ENCODE data around the gene FADD.

The FADD gene

GRCh38 chr11:70158201-70158600 is 44.9 kb upstream of the FADD start:
- no peak for DNase-seq (ENCODE audit: low spot score)
- Histone ChIP-seq H3K4me1 (ENCODE audit: control insufficient read depth in 2 of 2, insufficient read depth in 1 of 2, low read depth in 1 of 2, low read length in 2 of 2) (peaks cover 0 to 6% of the 10 kb centered on the region in 2 donors), H2BK12ac (ENCODE audit: low read length) (no peak overlapping the region), H4K8ac (ENCODE audit: low read depth, low read length) (no peak overlapping the region), H3K18ac (ENCODE audit: low read length) (peak overlapping the region; percentile 5), H3K27ac (replicated peaks; ENCODE audit: low read length) (no peak overlapping the region), H3K4me3 (ENCODE audit: low read length in 2 of 2) (no peak overlapping the region), H3K9me3 (replicated peaks in 1 of 2; ENCODE audit: control insufficient read depth in 2 of 2, insufficient read depth in 1 of 2, low read depth in 1 of 2, low read length in 2 of 2) (no peaks in the 10 kb centered on the region), H3K9ac (ENCODE audit: low read depth, low read length, poor library complexity) (no peak overlapping the region), H4K91ac (ENCODE audit: low read depth, low read length, poor library complexity) (no peak overlapping the region), H3K79me1 (ENCODE audit: low read depth, low read length) (no peaks in the 10 kb centered on the region), H2AK5ac (ENCODE audit: low read depth, low read length) (peak overlapping the region; percentile 34), H3K14ac (ENCODE audit: low read length) (peak overlapping the region; percentile 75), H2BK120ac (ENCODE audit: low read depth, low read length) (no peak overlapping the region), H3K36me3 (replicated peaks in 1 of 2; ENCODE audit: control insufficient read depth in 2 of 2, insufficient read depth in 2 of 2, low read length in 2 of 2) (no peaks in the 10 kb centered on the region), H3K27me3 (ENCODE audit: control insufficient read depth in 3 of 3, insufficient read depth in 3 of 3, low read depth in 1 of 3, low read length in 3 of 3) (peaks cover 0 to 26% (median 0%) of the 10 kb centered on the region in 3 experiments), H3K4ac (ENCODE audit: low read length) (no peak overlapping the region), H3K4me2 (ENCODE audit: insufficient read depth, low read length, poor library complexity, severe bottlenecking) (no peak overlapping the region), H2AFZ (ENCODE audit: low read length) (no peak overlapping the region), H2BK5ac (ENCODE audit: low read length) (no peak overlapping the region), H2BK15ac (ENCODE audit: low read length) (peak overlapping the region; percentile 2), H3K23ac (ENCODE audit: low read depth, low read length, poor library complexity) (no peak overlapping the region)
- no CpG with 5 or more reads among the region's 8 CpGs for WGBS, 2 donors (ENCODE audit: extremely low coverage in 2 of 2, insufficient read length in 2 of 2, insufficient replicate concordance in 1 of 2)

- H3K27ac ChIP-seq (replicated peaks; ENCODE audit: low read length): no peak overlapping the region
- H3K9me3 ChIP-seq (replicated peaks in 1 of 2; ENCODE audit: control insufficient read depth in 2 of 2, insufficient read depth in 1 of 2, low read depth in 1 of 2, low read length in 2 of 2): no peaks in the 10 kb centered on the region
These were observed 44.2 kb upstream of the FADD start for GRCh38 chr11:70158757-70159389.

DNA sequence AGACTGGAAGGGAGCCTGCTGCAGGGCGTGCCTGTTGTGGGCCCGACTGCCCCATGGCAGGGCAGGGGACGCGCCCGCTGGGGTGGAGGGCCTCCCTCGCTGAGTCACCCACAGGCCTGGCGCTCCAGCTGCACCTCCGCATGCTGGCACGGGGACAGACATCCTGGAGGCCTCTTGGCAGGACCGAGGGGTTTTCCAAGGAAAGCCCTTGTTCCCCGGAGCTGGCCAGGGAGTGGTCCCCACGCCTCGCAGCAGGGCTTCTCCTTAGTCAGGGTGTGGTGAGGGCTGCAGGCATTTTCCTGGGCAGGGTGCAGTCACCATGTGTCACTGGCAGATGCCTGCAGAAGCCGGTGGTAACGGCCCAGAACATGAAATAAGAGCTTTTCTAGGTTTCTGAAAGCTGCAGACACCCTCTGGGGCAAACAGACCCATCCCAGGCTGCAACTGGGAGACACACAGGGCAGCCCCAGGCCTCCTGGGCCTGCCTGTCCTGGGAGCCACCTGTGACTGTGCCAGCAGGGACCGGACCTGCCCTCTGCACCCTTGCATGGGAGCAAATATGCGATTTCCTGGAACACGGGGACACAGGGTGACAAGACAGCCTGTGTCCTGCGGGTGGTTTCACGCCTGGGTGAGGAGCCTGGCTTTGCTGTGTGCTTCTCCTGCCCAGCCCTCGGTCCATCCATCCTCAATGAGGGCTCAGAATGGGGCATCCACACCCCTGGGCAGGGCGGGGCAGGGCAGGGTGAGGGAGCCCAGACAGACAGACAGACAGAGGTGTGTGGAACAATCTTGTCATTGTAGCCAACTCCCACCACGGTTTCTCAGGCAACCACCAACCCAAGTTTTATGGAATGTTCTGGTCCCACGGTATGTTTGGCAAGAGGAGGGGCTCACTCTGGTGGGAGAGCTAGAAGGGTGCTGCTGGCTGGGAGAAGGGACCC is 43.2 kb upstream of the FADD start:
- Histone ChIP-seq H3K4ac (ENCODE audit: low read length) (no peak overlapping the region), H2BK5ac (ENCODE audit: low read length) (no peak overlapping the region), H3K27ac (replicated peaks; ENCODE audit: low read length) (no peak overlapping the region), H3K36me3 (replicated peaks in 1 of 2; ENCODE audit: control insufficient read depth in 2 of 2, insufficient read depth in 2 of 2, low read length in 2 of 2) (no peaks in the 10 kb centered on the region), H3K4me1 (ENCODE audit: control insufficient read depth in 2 of 2, insufficient read depth in 1 of 2, low read depth in 1 of 2, low read length in 2 of 2) (peaks cover 0 to 6% of the 10 kb centered on the region in 2 donors), H3K4me2 (ENCODE audit: insufficient read depth, low read length, poor library complexity, severe bottlenecking) (no peak overlapping the region), H2BK15ac (ENCODE audit: low read length) (no peak overlapping the region), H3K14ac (ENCODE audit: low read length) (peak overlapping the region; percentile 48), H3K23ac (ENCODE audit: low read depth, low read length, poor library complexity) (peak overlapping the region; percentile 21), H4K91ac (ENCODE audit: low read depth, low read length, poor library complexity) (no peak overlapping the region), H3K18ac (ENCODE audit: low read length) (peak overlapping the region; percentile 62), H2BK12ac (ENCODE audit: low read length) (peak overlapping the region; percentile 43), H3K9ac (ENCODE audit: low read depth, low read length, poor library complexity) (no peak overlapping the region), H3K4me3 (ENCODE audit: low read length in 2 of 2) (no peak overlapping the region), H2BK120ac (ENCODE audit: low read depth, low read length) (no peak overlapping the region), H2AFZ (ENCODE audit: low read length) (no peak overlapping the region), H3K79me1 (ENCODE audit: low read depth, low read length) (no peaks in the 10 kb centered on the region), H3K9me3 (replicated peaks in 1 of 2; ENCODE audit: control insufficient read depth in 2 of 2, insufficient read depth in 1 of 2, low read depth in 1 of 2, low read length in 2 of 2) (no peaks in the 10 kb centered on the region), H4K8ac (ENCODE audit: low read depth, low read length) (no peak overlapping the region), H3K27me3 (ENCODE audit: control insufficient read depth in 3 of 3, insufficient read depth in 3 of 3, low read depth in 1 of 3, low read length in 3 of 3) (peaks cover 0 to 27% (median 0%) of the 10 kb centered on the region in 3 experiments), H2AK5ac (ENCODE audit: low read depth, low read length) (peak overlapping the region; percentile 73)
- no peak for DNase-seq (ENCODE audit: low spot score)
- WGBS, 2 donors (ENCODE audit: extremely low coverage in 2 of 2, insufficient read length in 2 of 2, insufficient replicate concordance in 1 of 2): no CpG with 5 or more reads among the region's 24 CpGs

More at GRCh38 chr11:70158757-70159389, 44.2 kb upstream of the FADD start:
- Histone ChIP-seq H3K18ac (ENCODE audit: low read length) (peak overlapping the region; percentile 36), H2BK15ac (ENCODE audit: low read length) (peak overlapping the region; percentile 2), H3K79me1 (ENCODE audit: low read depth, low read length) (no peaks in the 10 kb centered on the region), H3K4me3 (ENCODE audit: low read length in 2 of 2) (no peak overlapping the region), H3K4me1 (ENCODE audit: control insufficient read depth in 2 of 2, insufficient read depth in 1 of 2, low read depth in 1 of 2, low read length in 2 of 2) (peaks cover 0 to 6% of the 10 kb centered on the region in 2 donors), H3K14ac (ENCODE audit: low read length) (no peak overlapping the region), H3K23ac (ENCODE audit: low read depth, low read length, poor library complexity) (no peak overlapping the region), H3K36me3 (replicated peaks in 1 of 2; ENCODE audit: control insufficient read depth in 2 of 2, insufficient read depth in 2 of 2, low read length in 2 of 2) (no peaks in the 10 kb centered on the region), H3K4me2 (ENCODE audit: insufficient read depth, low read length, poor library complexity, severe bottlenecking) (no peak overlapping the region), H2BK5ac (ENCODE audit: low read length) (no peak overlapping the region), H2AFZ (ENCODE audit: low read length) (no peak overlapping the region), H2BK12ac (ENCODE audit: low read length) (peak overlapping the region; percentile 60), H4K91ac (ENCODE audit: low read depth, low read length, poor library complexity) (no peak overlapping the region), H3K27me3 (ENCODE audit: control insufficient read depth in 3 of 3, insufficient read depth in 3 of 3, low read depth in 1 of 3, low read length in 3 of 3) (peaks cover 0 to 24% (median 0%) of the 10 kb centered on the region in 3 experiments), H4K8ac (ENCODE audit: low read depth, low read length) (no peak overlapping the region), H3K4ac (ENCODE audit: low read length) (no peak overlapping the region), H2BK120ac (ENCODE audit: low read depth, low read length) (no peak overlapping the region), H3K9ac (ENCODE audit: low read depth, low read length, poor library complexity) (no peak overlapping the region), H2AK5ac (ENCODE audit: low read depth, low read length) (peak overlapping the region; percentile 34)
- no CpG with 5 or more reads among the region's 14 CpGs for WGBS, 2 donors (ENCODE audit: extremely low coverage in 2 of 2, insufficient read length in 2 of 2, insufficient replicate concordance in 1 of 2)
- no peak for DNase-seq (ENCODE audit: low spot score)

Measured in neuronal stem cell (in vitro differentiated cells).